Activated effector memory CD4-positive, alpha-beta T cell treated with Interleukin-2 at 50 U/mL for 16 hours (primary cell): ENCODE data around the gene MYRIP.
A peak's percentile ranks its signal among the peaks of the same experiment; 100 is the strongest.

Experiments used
- DNase-seq: peaks from one replicate; pipeline ENCODE4 v3.0.0-alpha.2; 2020

Gene MYRIP

GRCh38 chr3:40143283-40144090 lies 334.1 kb downstream of the MYRIP start:
- DNase-seq = no peak

- DNase-seq = no peak
Observed at GRCh38 chr3:40148827-40149226, 339.4 kb downstream of the MYRIP start.

- no peak for DNase-seq
Observed at GRCh38 chr3:40152482-40153133, 343.2 kb downstream of the MYRIP start.

GRCh38 chr3:40160933-40161332 lies 351.5 kb downstream of the MYRIP start:
- no peak for DNase-seq

- no peak for DNase-seq
Observed at GRCh38 chr3:40162616-40163015, 353.2 kb downstream of the MYRIP start.

GRCh38 chr3:40166997-40167396 lies 357.6 kb downstream of the MYRIP start:
- no peak for DNase-seq

GRCh38 chr3:40167958-40168357 lies 358.5 kb downstream of the MYRIP start:
- DNase-seq = no peak

- DNase-seq = no peak
Observed at GRCh38 chr3:40169983-40170382, 360.6 kb downstream of the MYRIP start.

- no peak for DNase-seq
Observed at GRCh38 chr3:40170395-40170794, 361.0 kb downstream of the MYRIP start.

- DNase-seq = no peak
Observed at GRCh38 chr3:40172560-40172959, 363.2 kb downstream of the MYRIP start.

- no peak for DNase-seq
Observed at GRCh38 chr3:40173227-40173721, 363.9 kb downstream of the MYRIP start.

- no peak for DNase-seq
Observed at GRCh38 chr3:40178012-40178594, 368.7 kb downstream of the MYRIP start.

GRCh38 chr3:40179016-40179415 lies 369.6 kb downstream of the MYRIP start:
- DNase-seq = peak; percentile 18

- no peak for DNase-seq
Observed at GRCh38 chr3:40181182-40181581, 371.8 kb downstream of the MYRIP start.

- DNase-seq = no peak
Observed at GRCh38 chr3:40185029-40185695, 375.8 kb downstream of the MYRIP start.

- no peak for DNase-seq
Observed at GRCh38 chr3:40186508-40186907, 377.1 kb downstream of the MYRIP start.

- DNase-seq = no peak
Observed at GRCh38 chr3:40187945-40188344, 378.5 kb downstream of the MYRIP start.

GRCh38 chr3:40189118-40189517 lies 379.7 kb downstream of the MYRIP start:
- DNase-seq = no peak

- DNase-seq = no peak
Observed at GRCh38 chr3:40190056-40190455, 380.6 kb downstream of the MYRIP start.

GRCh38 chr3:40191251-40191650 lies 381.8 kb downstream of the MYRIP start:
- no peak for DNase-seq

- peak; percentile 28 for DNase-seq
Observed at GRCh38 chr3:40191850-40192448, 382.5 kb downstream of the MYRIP start.

- no peak for DNase-seq
Observed at GRCh38 chr3:40192628-40193027, 383.2 kb downstream of the MYRIP start.

- no peak for DNase-seq
Observed at GRCh38 chr3:40196966-40197365, 387.6 kb downstream of the MYRIP start.
